Hematopoietic multipotent progenitor cell treated with erythropoietin and hydrocortisone succinate and interleukin-3 and kit ligand, for 6 days (in vitro differentiated cells): ENCODE measurements around the gene AFAP1.

Experiments used
- DNase-seq: peaks from one replicate; pipeline ENCODE4 v3.0.0-alpha.2; 2015

The AFAP1 gene

GRCh38 chr4:7733801-7734650 lies 205.6 kb downstream of the AFAP1 start:
- no peak for DNase-seq

DNA sequence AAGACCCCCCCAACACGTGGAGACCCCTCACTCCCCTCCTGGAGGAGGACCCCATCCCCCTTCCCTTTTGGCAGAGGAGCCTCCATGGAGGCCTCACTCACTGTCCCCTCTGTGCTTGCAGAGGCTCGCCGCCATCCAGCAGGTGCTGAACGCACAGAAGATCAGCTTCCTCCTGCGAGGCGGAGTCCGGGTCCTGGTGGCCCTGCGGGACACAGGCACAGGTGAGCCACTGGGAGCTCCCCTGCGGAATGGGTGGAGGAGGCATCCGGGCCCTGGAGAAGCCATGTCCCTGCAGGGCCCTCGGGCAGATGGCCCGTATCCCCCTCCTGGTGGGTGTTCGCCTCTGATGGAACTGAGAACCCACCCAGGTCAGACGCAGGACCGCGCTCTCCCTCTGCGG lies 206.5 kb downstream of the AFAP1 start:
- DNase-seq: no peak

- DNase-seq: no peak
Observed at GRCh38 chr4:7732263-7732662, 207.4 kb downstream of the AFAP1 start.

GRCh38 chr4:7731437-7731836 lies 208.2 kb downstream of the AFAP1 start:
- no peak for DNase-seq

- no peak for DNase-seq
Observed at GRCh38 chr4:7727749-7728148, 211.9 kb downstream of the AFAP1 start.

GRCh38 chr4:7726665-7727413 lies 212.8 kb downstream of the AFAP1 start:
- no peak for DNase-seq

- no peak for DNase-seq
Observed at GRCh38 chr4:7725951-7726350, 213.7 kb downstream of the AFAP1 start.

DNA sequence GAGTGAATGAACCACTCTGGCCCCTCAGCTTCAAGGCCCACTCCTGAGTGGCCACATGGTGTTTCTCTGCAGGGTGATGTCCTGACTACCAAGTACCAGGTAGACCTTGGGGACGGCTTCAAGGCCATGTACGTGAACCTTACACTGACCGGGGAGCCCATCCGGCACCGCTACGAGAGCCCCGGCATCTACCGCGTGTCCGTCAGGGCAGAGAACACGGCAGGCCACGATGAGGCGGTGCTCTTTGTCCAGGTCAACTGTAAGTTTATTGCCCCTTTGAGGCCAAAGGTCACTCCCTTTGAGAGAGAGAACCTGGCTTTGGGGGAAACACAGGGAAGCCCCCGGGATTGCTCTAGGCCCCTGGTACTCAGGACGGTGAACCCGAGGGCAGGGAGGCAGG lies 216.0 kb downstream of the AFAP1 start:
- no peak for DNase-seq

GRCh38 chr4:7722766-7723387 lies 216.8 kb downstream of the AFAP1 start:
- no peak for DNase-seq

- DNase-seq: no peak
Observed at GRCh38 chr4:7721984-7722551, 217.6 kb downstream of the AFAP1 start.

- peak; percentile 63 for DNase-seq
Observed at GRCh38 chr4:7719354-7720174, 220.1 kb downstream of the AFAP1 start.

GRCh38 chr4:7717946-7718490 lies 221.6 kb downstream of the AFAP1 start:
- no peak for DNase-seq

GRCh38 chr4:7717161-7717560 lies 222.5 kb downstream of the AFAP1 start:
- no peak for DNase-seq

DNA sequence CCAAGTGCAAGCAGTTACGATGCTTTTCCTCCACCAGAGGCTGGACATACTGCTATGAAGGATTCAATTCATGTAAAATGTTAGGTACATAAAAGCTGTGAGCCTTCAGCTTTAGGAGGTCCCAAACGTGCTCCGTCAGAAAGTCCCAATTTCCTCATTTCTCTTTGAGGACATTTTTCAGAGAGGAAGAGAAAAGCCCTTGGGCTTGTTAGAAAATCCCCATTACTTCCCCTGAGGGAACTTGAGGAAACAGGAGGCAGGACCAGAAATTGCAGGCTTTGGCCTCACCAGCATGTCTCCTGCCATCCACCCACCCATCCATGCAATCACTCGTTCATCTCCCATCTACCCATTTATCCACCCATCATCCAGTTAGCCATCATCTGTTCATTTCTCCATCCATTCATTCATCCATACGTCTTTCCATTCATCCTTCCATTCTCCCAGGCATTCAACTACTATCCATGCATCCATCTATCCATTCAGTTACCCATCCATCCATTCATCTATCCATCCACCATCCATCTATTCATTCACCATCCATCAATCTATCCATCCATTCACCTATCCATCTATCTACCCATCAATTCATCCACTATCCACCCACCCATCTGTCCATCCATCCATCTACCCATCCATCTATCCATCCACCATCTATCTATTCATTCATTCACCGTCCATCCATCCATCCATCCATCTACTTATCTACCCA lies 223.5 kb downstream of the AFAP1 start:
- no peak for DNase-seq

DNA sequence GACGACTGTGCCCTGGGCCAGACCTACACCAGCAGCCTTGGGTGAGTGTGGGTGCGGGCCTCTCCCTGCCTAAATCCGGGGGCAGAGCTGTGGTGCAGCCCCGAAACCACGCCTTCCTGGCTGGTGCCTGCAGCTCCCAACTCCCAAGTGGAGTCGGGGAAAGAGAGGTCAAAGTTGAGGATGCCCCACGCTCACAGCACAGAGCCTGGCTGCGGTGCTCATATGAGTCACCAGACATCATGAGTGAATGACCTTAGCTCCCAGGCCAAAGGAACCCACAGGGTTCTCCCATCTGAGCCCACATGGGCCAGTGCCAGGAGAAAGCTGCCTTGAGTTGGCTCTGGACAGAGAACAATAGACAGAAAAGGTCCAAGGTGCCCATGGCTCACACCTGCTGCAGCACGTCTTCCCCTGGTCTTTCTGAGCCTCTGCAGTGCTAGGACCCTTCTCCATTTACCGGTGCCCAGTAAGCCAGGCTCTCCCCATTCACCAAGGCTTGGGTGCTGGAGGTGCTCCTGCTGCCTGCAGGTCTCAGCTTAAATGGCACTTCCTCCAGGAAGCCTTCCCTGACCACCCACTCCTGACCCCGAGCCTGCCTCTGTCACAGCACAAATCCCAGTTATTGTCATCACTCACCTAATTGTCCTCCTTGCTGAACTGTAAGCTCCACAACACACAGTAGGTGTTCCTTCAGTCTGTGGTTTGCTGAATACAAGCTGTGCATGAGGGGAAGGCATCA lies 224.2 kb downstream of the AFAP1 start:
- DNase-seq: no peak

- no peak for DNase-seq
Observed at GRCh38 chr4:7714738-7715137, 224.9 kb downstream of the AFAP1 start.

GRCh38 chr4:7714176-7714575 lies 225.5 kb downstream of the AFAP1 start:
- DNase-seq: no peak

DNA sequence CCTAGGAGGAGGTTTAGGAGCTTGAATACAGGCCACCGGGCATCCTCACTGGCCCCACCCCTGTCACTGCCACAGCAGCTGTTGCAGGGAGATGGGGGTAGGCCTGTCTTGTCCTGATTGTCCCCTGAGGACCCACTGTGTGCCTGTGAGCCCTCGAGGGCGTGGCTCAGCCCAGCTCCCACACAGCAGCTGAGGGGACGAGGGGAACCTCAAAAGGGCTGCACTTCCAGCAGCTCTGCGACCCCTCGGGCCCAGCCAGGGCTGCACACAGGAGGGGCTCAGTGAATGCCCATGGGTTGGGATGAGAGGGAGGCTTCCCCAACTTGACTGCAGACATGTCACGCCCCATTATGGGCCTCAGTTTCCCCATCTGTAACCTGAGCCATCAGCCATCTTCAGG lies 225.9 kb downstream of the AFAP1 start:
- DNase-seq: no peak

DNA sequence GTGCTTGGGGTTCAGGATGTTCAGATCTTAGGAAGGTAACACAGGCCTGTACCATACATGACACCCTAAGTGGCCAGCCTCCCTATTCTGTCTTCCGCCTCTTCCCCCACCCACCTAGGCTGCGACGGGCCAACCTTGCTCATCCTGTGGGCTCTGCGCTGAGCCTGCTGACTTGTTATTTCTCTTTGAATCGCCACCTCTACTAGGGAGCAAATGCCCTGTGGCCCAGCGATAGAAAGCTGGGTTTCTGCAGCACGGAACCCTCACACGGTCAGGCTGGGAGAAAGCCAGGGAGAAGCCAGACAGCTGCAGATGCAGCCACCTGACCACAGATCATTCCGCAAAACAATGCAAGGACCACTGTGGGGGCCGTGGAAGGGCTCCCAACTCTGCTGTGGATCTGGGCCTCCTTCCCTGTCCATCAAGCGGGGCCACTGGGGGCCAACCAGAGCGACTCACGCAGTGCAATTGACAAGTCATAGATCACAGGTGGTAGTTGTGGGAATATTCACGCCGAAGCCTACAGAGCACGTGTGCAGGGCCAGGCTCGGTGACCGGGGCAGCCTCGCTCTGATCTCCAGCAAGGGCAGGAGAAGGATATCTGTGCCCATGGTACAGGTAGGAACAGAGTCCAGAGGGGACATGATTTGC lies 227.5 kb downstream of the AFAP1 start:
- no peak for DNase-seq

DNA sequence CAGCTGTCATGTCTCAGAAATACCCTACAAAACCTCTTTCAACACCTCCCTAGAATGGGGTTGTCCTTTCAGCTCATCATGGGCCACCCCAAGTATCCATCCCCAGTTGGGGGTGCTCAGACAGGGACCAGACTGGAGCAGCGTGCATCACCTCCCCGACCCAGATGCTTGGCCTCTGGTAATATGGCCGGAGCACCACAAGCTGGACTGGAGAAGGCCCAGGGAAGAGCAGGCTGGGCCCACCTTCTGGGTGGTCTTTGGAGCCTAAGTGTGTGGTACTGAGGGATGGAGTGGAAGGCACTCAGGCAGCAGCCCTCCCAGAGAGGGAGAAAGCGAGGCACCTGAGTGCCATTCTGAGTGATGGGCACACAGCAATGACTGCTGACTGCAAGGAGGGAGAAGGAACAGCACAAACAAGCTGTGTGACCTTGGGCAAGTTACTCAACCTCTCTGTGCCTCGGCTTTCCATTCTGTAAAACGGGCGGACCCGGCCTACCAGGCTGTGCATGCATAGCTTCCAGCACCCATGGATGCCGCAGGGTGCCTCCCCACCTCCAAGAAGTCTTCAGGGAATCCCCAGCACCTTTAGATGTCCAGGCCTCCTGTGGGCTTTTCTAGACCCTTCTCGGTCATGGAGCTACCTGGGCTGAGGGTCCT lies 228.2 kb downstream of the AFAP1 start:
- DNase-seq: no peak
